CD4-positive, alpha-beta T cell (primary cell): ENCODE measurements around the gene BTBD9. TPM values are rescaled to one million over a fixed set of nuclear protein-coding genes. Genes with fewer than 3 reads are reported as not detected.

Source experiments
- ATAC-seq: fragments of 200-7000 bp; cut with Tn5 transposase; one replicate; pipeline ENCODE4 v1.10.0; 2022; ENCODE audit warnings: mild to moderate bottlenecking; ENCODE audit not compliant: poor library complexity
- CTCF ChIA-PET: fragments of 350-600 bp; sonication (Branson Sonifier 250); formaldehyde crosslinking; loops from one replicate; lab custom pipeline; 2021; ENCODE audit warnings: antibody characterized with exemption, inconsistent platforms; lab: Charles Lee
- POLR2A ChIA-PET: fragments of 350-600 bp; sonication (Branson Sonifier 250); formaldehyde crosslinking; loops from one replicate; lab custom pipeline; 2021; ENCODE audit warnings: antibody characterized with exemption, inconsistent platforms; lab: Charles Lee
- DNase-seq, 14 experiments: peaks; one replicate each; pipeline ENCODE4 v3.0.0-alpha.2; 2013 to 2020; ENCODE audit warnings: mixed read lengths in 2 of 14
- H3K27ac ChIP-seq, 2 donors: one replicate each; pipeline versions ENCODE4 v1.5.1 to v1.7.0; 2013; ENCODE audit warnings: low read length in 2 of 2, low read depth in 1 of 2, mild to moderate bottlenecking in 1 of 2
- H3K27me3 ChIP-seq, 2 experiments: 1 replicate in 1 of 2; 2 replicates in 1 of 2; pipeline versions ENCODE4 v1.6.1 to v1.7.0; 2013; ENCODE audit warnings: low read length in 2 of 2, control low read depth in 1 of 2, mild to moderate bottlenecking in 1 of 2, moderate library complexity in 1 of 2; ENCODE audit not compliant: insufficient read depth in 2 of 2, control insufficient read depth in 1 of 2
- H3K36me3 ChIP-seq: one replicate; pipeline ENCODE4 v1.6.1; 2013; ENCODE audit warnings: low read length, control low read depth; ENCODE audit not compliant: insufficient read depth
- H3K4me1 ChIP-seq: one replicate; pipeline ENCODE4 v1.6.1; 2013; ENCODE audit warnings: low read length, control low read depth; ENCODE audit not compliant: insufficient read depth
- H3K4me3 ChIP-seq: one replicate; pipeline ENCODE4 v1.5.1; 2013; ENCODE audit warnings: mild to moderate bottlenecking, low read length, moderate library complexity
- H3K9me3 ChIP-seq, 2 experiments: 1 replicate in 1 of 2; 2 replicates in 1 of 2; pipeline versions ENCODE4 v1.6.1 to v1.7.0; 2013; ENCODE audit warnings: low read length in 2 of 2, mild to moderate bottlenecking in 2 of 2, control low read depth in 1 of 2, moderate library complexity in 1 of 2; ENCODE audit not compliant: control insufficient read depth in 1 of 2, insufficient read depth in 1 of 2
- H3K27ac Mint-ChIP-seq: one replicate; pipeline ENCODE4 v1.8.0; 2020; ENCODE audit warnings: mixed read lengths
- H3K27me3 Mint-ChIP-seq: one replicate; pipeline ENCODE4 v1.8.0; 2021; ENCODE audit warnings: mixed read lengths
- H3K36me3 Mint-ChIP-seq: one replicate; pipeline ENCODE4 v1.8.0; 2021; ENCODE audit warnings: low read depth, mixed read lengths
- H3K4me1 Mint-ChIP-seq: one replicate; pipeline ENCODE4 v1.8.0; 2021; ENCODE audit warnings: low read depth, mixed read lengths
- H3K4me3 Mint-ChIP-seq: one replicate; pipeline ENCODE4 v1.8.0; 2020; ENCODE audit warnings: mild to moderate bottlenecking, mixed read lengths
- H3K9me3 Mint-ChIP-seq: one replicate; pipeline ENCODE4 v1.8.0; 2020; ENCODE audit warnings: mixed read lengths
- CTCF ChIP-seq: fragments of 200-600 bp; IDR thresholded peaks from one replicate; pipeline ENCODE4 v1.8.0; 2022; ENCODE audit warnings: antibody characterized with exemption, mild to moderate bottlenecking
- intact Hi-C, 2 experiments: fragments of 100-400 bp; cut with DNase I in 1 of 2; cut with micrococcal nuclease in 1 of 2; formaldehyde crosslinking; loops; one replicate each; pipeline versions ENCODE4 v1.15.1 to v1.9.0; 2023 to 2025; cut with DNase I, micrococcal nuclease
- total RNA-seq, 174 experiments: library from RNA in 2 of 174; stranded (reverse) in 2 of 174; gene quantifications; one replicate each; pipeline ENCODE4 v1.2.3 and lab custom pipeline; 2021 to 2026

BTBD9 gene
- total RNA-seq, 2 experiments from 2014 or later: 58.7 to 59.3 TPM

- intact Hi-C loops: no loop called here
- DNase-seq: peak in 1 of 14 experiments; percentile 17
- Mint-ChIP-seq H3K27ac (no peak overlapping the region), H3K9me3 (no peaks in the 10 kb centered on the region), H3K4me1 (no peaks in the 10 kb centered on the region), H3K36me3 (peaks cover 32% of the 10 kb centered on the region), H3K4me3 (no peak overlapping the region), H3K27me3 (no peaks in the 10 kb centered on the region)
- no peak overlapping the region for H3K4me3 ChIP-seq
- peaks cover 6% of the 10 kb centered on the region for H3K36me3 ChIP-seq
- TF ChIP-seq CTCF: no peak
- H3K4me1 ChIP-seq: no peaks in the 10 kb centered on the region
- no peak overlapping the region for H3K27ac ChIP-seq
- ChIA-PET POLR2A (no interaction called here), CTCF (no interaction called here)
- H3K27me3 ChIP-seq: no peaks in the 10 kb centered on the region
- no peaks in the 10 kb centered on the region for H3K9me3 ChIP-seq
- ATAC-seq: no peak
Measured at GRCh38 chr6:38179794-38180430, 459.8 kb downstream of the BTBD9 start.

GRCh38 chr6:38179300-38179699, 460.4 kb downstream of the BTBD9 start:
- ChIA-PET CTCF (no interaction called here), POLR2A (no interaction called here)
- DNase-seq: peak in 1 of 14 experiments; percentile 11
- Mint-ChIP-seq H3K9me3 (no peaks in the 10 kb centered on the region), H3K27ac (no peak overlapping the region), H3K36me3 (peaks cover 36% of the 10 kb centered on the region), H3K4me1 (no peaks in the 10 kb centered on the region), H3K27me3 (no peaks in the 10 kb centered on the region), H3K4me3 (no peak overlapping the region)
- no peak overlapping the region for H3K4me3 ChIP-seq
- TF ChIP-seq CTCF: no peak
- H3K27me3 ChIP-seq: no peaks in the 10 kb centered on the region
- intact Hi-C loops: no loop called here
- peaks cover 5% of the 10 kb centered on the region for H3K36me3 ChIP-seq
- no peak for ATAC-seq
- no peak overlapping the region for H3K27ac ChIP-seq
- H3K9me3 ChIP-seq: no peaks in the 10 kb centered on the region
- no peaks in the 10 kb centered on the region for H3K4me1 ChIP-seq

- Mint-ChIP-seq H3K4me1 (peaks cover 2% of the 10 kb centered on the region), H3K27me3 (no peaks in the 10 kb centered on the region), H3K9me3 (no peaks in the 10 kb centered on the region), H3K4me3 (no peak overlapping the region), H3K36me3 (peaks cover 35% of the 10 kb centered on the region), H3K27ac (peak overlapping the region; percentile 12)
- ATAC-seq: no peak
- no peak for TF ChIP-seq CTCF
- no peak for DNase-seq
- Histone ChIP-seq H3K36me3 (peaks cover 3% of the 10 kb centered on the region), H3K9me3 (no peaks in the 10 kb centered on the region), H3K27ac (no peak overlapping the region), H3K4me1 (no peaks in the 10 kb centered on the region), H3K4me3 (no peak overlapping the region), H3K27me3 (no peaks in the 10 kb centered on the region)
- ChIA-PET CTCF (no interaction called here), POLR2A (no interaction called here)
- intact Hi-C loops: no loop called here
Measured at GRCh38 chr6:38178584-38178886, 461.2 kb downstream of the BTBD9 start.
